ENCODE results near the gene AIFM3. TPM values are rescaled to one million over a fixed set of nuclear protein-coding genes. Genes with fewer than 3 reads are reported as not detected.

Gene AIFM3
- total and polyA plus RNA-seq, 2 donors (not counting 1 experiment from before 2014, with no cell fraction given), result 3.0 to 6.0 TPM

DNA sequence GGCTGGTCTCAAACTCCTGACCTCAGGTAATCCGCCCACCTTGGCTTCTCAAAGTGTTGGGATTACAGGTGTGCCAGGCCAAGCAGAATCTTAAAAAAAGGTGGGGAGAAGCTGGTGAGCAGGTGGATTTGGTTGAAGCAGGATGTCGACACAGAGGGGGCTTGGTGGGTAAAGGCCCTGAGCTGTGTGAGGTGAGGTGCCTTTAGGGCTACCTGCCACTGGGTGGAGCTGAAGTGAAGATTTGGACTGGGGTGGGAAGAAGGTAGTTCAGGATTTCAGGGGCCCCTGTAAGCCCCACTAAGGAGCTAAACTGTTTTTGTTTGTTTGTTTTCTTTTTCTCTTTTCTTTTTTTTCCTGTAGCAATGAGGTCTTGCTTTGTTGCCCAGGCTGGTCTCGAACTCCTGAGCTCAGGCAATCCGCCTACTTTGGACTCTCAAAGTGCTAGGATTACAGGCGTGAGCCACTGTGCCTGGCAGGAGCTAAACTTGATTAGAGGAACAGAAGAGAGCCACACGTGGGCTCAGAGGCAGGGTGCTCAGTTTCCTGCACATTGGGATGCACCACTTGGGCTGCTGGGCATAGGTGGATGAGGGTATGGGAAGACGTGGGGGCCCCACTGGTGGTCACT, 53.9 kb downstream of the AIFM3 start:
- H3K27ac ChIP-seq (ENCODE audit: low read length in 2 of 2), result no peak overlapping the region
- H3K27me3 ChIP-seq (replicated peaks in 1 of 4; ENCODE audit: control extremely low read depth in 1 of 4, control insufficient read depth in 3 of 4, insufficient read depth in 4 of 4, low read length in 3 of 4), result peaks cover 0 to 2% (median 0%) of the 10 kb centered on the region in 4 experiments
- H3K36me3 ChIP-seq (replicated peaks in 1 of 2; ENCODE audit: control extremely low read depth in 1 of 2, control insufficient read depth in 1 of 2, extremely low read depth in 1 of 2, insufficient read depth in 2 of 2, low read length in 1 of 2), result no peaks in the 10 kb centered on the region
- no peak overlapping the region for H3K4me2 ChIP-seq (replicated peaks; ENCODE audit: low read depth, low read length, poor library complexity, severe bottlenecking)
- H3K9ac ChIP-seq (ENCODE audit: low read length), result no peak overlapping the region
- POLR2A ChIA-PET, result no interaction called here
- peak; percentile 43 for ATAC-seq (ENCODE audit: low read depth)
- no peak overlapping the region for H2AFZ ChIP-seq (ENCODE audit: insufficient read depth, low read depth, low read length, poor library complexity, severe bottlenecking)
- Mint-ChIP-seq H3K4me1 (peaks cover 6% of the 10 kb centered on the region), H3K4me3 (no peak overlapping the region), H3K27me3 (peaks cover 4% of the 10 kb centered on the region), H3K9me3 (ENCODE audit: insufficient read depth) (no peaks in the 10 kb centered on the region), H3K27ac (no peak overlapping the region)
- H3K9me3 ChIP-seq (ENCODE audit: control extremely low read depth in 1 of 3, control insufficient read depth in 2 of 3, insufficient read depth in 1 of 3, low read length in 2 of 3), result no peaks in the 10 kb centered on the region
- H3K4me1 ChIP-seq (ENCODE audit: control insufficient read depth in 2 of 2, insufficient read depth in 2 of 2, low read length in 2 of 2), result no peaks in the 10 kb centered on the region
- WGBS (ENCODE audit: insufficient coverage), result 66% methylated on average over 7 of the region's 7 CpGs
- no peak for DNase-seq
- no peak overlapping the region for H3K4me3 ChIP-seq (ENCODE audit: control extremely low read depth in 1 of 5, extremely low read depth in 1 of 5, insufficient read depth in 1 of 5, low read depth in 2 of 5, low read length in 4 of 5)
- no peaks in the 10 kb centered on the region for H3K79me2 ChIP-seq (ENCODE audit: control insufficient read depth, insufficient read depth, low read length)
- H4K20me1 ChIP-seq (ENCODE audit: control insufficient read depth, insufficient read depth, low read length, poor library complexity, severe bottlenecking), result no peaks in the 10 kb centered on the region
- CTCF ChIA-PET, result interaction anchor here (0.7 to 0.9 kb wide), 2 partner anchors 38 to 63 kb away, joined by 3 read pairs; partner anchors contain the start of gene LZTR1
- TF ChIP-seq, protein P1, sequence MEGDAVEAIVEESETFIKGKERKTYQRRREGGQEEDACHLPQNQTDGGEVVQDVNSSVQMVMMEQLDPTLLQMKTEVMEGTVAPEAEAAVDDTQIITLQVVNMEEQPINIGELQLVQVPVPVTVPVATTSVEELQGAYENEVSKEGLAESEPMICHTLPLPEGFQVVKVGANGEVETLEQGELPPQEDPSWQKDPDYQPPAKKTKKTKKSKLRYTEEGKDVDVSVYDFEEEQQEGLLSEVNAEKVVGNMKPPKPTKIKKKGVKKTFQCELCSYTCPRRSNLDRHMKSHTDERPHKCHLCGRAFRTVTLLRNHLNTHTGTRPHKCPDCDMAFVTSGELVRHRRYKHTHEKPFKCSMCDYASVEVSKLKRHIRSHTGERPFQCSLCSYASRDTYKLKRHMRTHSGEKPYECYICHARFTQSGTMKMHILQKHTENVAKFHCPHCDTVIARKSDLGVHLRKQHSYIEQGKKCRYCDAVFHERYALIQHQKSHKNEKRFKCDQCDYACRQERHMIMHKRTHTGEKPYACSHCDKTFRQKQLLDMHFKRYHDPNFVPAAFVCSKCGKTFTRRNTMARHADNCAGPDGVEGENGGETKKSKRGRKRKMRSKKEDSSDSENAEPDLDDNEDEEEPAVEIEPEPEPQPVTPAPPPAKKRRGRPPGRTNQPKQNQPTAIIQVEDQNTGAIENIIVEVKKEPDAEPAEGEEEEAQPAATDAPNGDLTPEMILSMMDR (IDR thresholded peaks at IDR 0.05), result peak; percentile 53
- no peak for TF ChIP-seq EZH2 (IDR thresholded peaks at IDR 0.05; ENCODE audit: borderline replicate concordance, insufficient read depth, low read depth, low read length, poor library complexity, severe bottlenecking)
- intact Hi-C loops (cut with micrococcal nuclease), result no loop called here

DNA sequence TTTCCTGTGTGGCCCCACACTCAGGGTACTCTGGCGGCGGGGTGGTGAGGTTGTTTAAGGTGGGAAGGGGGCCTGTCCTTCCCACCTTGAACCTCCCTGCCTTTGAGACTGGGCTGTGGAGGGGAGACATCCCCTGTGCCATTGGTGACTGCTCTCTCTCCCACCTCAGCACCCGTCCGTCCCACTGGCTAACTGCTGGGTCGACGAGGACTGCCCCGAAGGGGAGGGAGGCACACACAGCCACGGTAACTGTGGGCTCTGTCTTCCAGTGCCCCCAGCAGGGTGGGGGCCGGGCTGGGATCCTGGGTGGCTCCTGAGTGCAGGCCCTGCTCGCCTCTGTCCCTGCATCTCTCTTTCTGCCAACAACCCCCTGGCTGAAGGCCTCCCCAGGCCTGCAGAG, 55.5 kb downstream of the AIFM3 start:
- WGBS (ENCODE audit: insufficient coverage), result 87% methylated on average over 8 of the region's 10 CpGs
- Histone ChIP-seq H3K4me2 (replicated peaks; ENCODE audit: low read depth, low read length, poor library complexity, severe bottlenecking) (no peak overlapping the region), H3K79me2 (ENCODE audit: control insufficient read depth, insufficient read depth, low read length) (no peaks in the 10 kb centered on the region), H3K36me3 (replicated peaks in 1 of 2; ENCODE audit: control extremely low read depth in 1 of 2, control insufficient read depth in 1 of 2, extremely low read depth in 1 of 2, insufficient read depth in 2 of 2, low read length in 1 of 2) (no peaks in the 10 kb centered on the region), H3K9me3 (ENCODE audit: control extremely low read depth in 1 of 3, control insufficient read depth in 2 of 3, insufficient read depth in 1 of 3, low read length in 2 of 3) (no peaks in the 10 kb centered on the region), H3K27ac (ENCODE audit: low read length in 2 of 2) (no peak overlapping the region), H4K20me1 (ENCODE audit: control insufficient read depth, insufficient read depth, low read length, poor library complexity, severe bottlenecking) (no peaks in the 10 kb centered on the region), H3K4me3 (ENCODE audit: control extremely low read depth in 1 of 5, extremely low read depth in 1 of 5, insufficient read depth in 1 of 5, low read depth in 2 of 5, low read length in 4 of 5) (no peak overlapping the region), H3K9ac (ENCODE audit: low read length) (no peak overlapping the region), H3K27me3 (replicated peaks in 1 of 4; ENCODE audit: control extremely low read depth in 1 of 4, control insufficient read depth in 3 of 4, insufficient read depth in 4 of 4, low read length in 3 of 4) (peaks cover 0 to 2% (median 0%) of the 10 kb centered on the region in 4 experiments), H2AFZ (ENCODE audit: insufficient read depth, low read depth, low read length, poor library complexity, severe bottlenecking) (no peak overlapping the region), H3K4me1 (ENCODE audit: control insufficient read depth in 2 of 2, insufficient read depth in 2 of 2, low read length in 2 of 2) (no peaks in the 10 kb centered on the region)
- intact Hi-C loops (cut with micrococcal nuclease), result no loop called here
- Mint-ChIP-seq H3K4me3 (no peak overlapping the region), H3K27ac (no peak overlapping the region), H3K9me3 (ENCODE audit: insufficient read depth) (no peaks in the 10 kb centered on the region), H3K27me3 (peaks cover 4% of the 10 kb centered on the region), H3K4me1 (peaks cover 4% of the 10 kb centered on the region)
- POLR2A ChIA-PET, result no interaction called here
- TF ChIP-seq, protein P1 (IDR thresholded peaks at IDR 0.05), result no peak
- TF ChIP-seq EZH2 (IDR thresholded peaks at IDR 0.05; ENCODE audit: borderline replicate concordance, insufficient read depth, low read depth, low read length, poor library complexity, severe bottlenecking), result no peak
- ATAC-seq (ENCODE audit: low read depth), result no peak
- DNase-seq, result no peak
- CTCF ChIA-PET, result no interaction called here
